Lower lobe of right lung (tissue), 2 donors: ENCODE measurements around the gene SLC25A45. TPM values are rescaled to one million over a fixed set of nuclear protein-coding genes. Genes with fewer than 3 reads are reported as not detected.

Source experiments
- ATAC-seq, 2 donors: fragments of 200-7000 bp; cut with Tn5 transposase; one replicate each; pipeline ENCODE4 v1.9.1; 2020 to 2022; ENCODE audit warnings: mild to moderate bottlenecking in 2 of 2, moderate library complexity in 2 of 2
- DNase-seq: peaks from one replicate; pipeline ENCODE4 v3.0.0-alpha.2; 2020
- H3K27ac ChIP-seq: fragments of 200-600 bp; one replicate; pipeline ENCODE4 v1.8.0; 2022
- H3K27me3 ChIP-seq: fragments of 200-600 bp; one replicate; pipeline ENCODE4 v1.8.0; 2022; ENCODE audit warnings: low read depth
- H3K36me3 ChIP-seq: fragments of 200-600 bp; one replicate; pipeline ENCODE4 v1.8.0; 2022; ENCODE audit warnings: mild to moderate bottlenecking
- H3K4me1 ChIP-seq: fragments of 200-600 bp; one replicate; pipeline ENCODE4 v1.8.0; 2022
- H3K4me3 ChIP-seq: fragments of 200-600 bp; one replicate; pipeline ENCODE4 v1.8.0; 2022; ENCODE audit warnings: mild to moderate bottlenecking
- H3K9me3 ChIP-seq: fragments of 200-600 bp; one replicate; pipeline ENCODE4 v1.8.0; 2022
- CTCF ChIP-seq: fragments of 200-600 bp; IDR thresholded peaks from one replicate; pipeline ENCODE4 v1.8.0; 2022; ENCODE audit warnings: antibody characterized with exemption, mild to moderate bottlenecking
- intact Hi-C: fragments of 100-400 bp; cut with DNase I; formaldehyde crosslinking; loops from one replicate; pipeline ENCODE4 v1.11.0; 2022
- total RNA-seq: library from RNA; stranded (reverse); fragmentation: NEBNext Ultra II Directional; extraction: Animal tissue kit (Norgen Biotek cat#: 25700); gene quantifications from one replicate; pipeline ENCODE4 v1.2.1, GENCODE V29; 2021
- donor health status: DM: no; HTN: yes; CAD: no; lungs with severe emphysema.

SLC25A45 gene
- total RNA-seq, 1 donor from 2014 or later = 13.0 TPM

DNA sequence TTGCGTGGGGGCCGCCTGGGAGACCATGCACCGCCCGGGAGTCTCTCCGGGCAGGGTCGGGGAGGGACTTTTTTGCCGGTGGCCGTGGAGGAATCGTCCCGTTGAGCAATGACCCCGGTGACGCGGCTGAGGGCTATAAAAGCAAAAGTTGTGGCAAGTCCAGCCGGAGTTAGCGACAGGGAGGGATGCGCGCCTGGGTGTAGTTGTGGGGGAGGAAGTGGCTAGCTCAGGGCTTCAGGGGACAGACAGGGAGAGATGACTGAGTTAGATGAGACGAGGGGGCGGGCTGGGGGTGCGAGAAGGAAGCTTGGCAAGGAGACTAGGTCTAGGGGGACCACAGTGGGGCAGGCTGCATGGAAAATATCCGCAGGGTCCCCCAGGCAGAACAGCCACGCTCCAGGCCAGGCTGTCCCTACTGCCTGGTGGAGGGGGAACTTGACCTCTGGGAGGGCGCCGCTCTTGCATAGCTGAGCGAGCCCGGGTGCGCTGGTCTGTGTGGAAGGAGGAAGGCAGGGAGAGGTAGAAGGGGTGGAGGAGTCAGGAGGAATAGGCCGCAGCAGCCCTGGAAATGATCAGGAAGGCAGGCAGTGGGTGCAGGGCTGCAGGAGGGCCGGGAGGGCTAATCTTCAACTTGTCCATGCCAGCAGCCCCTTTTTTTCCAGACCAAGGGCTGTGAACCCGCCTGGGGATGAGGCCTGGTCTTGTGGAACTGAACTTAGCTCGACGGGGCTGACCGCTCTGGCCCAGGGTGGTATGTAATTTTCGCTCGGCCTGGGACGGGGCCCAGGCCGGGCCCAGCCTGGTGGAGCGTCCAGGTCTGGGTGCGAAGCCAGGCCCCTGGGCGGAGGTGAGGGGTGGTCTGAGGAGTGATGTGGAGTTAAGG is 40.4 kb upstream of the SLC25A45 start, which contains the start of gene NEAT1:
NEAT1 (plus strand) TSS at position 166 of the 883 bp plus-strand sequence.
- peak; percentile 95 for DNase-seq
- H3K27ac ChIP-seq = peak within 1 kb of the TSS; percentile 100
- no peaks in the 10 kb centered on the region for H3K9me3 ChIP-seq
- H3K27me3 ChIP-seq = no peaks in the 10 kb centered on the region
- no peak for TF ChIP-seq CTCF
- intact Hi-C loops = no loop called here
- H3K4me3 ChIP-seq = peak within 1 kb of the TSS; percentile 91
- peaks cover 33% of the 10 kb centered on the region for H3K36me3 ChIP-seq
- ATAC-seq = peak; percentile 46 to 51
- H3K4me1 ChIP-seq = peaks cover 42% of the 10 kb centered on the region

DNA sequence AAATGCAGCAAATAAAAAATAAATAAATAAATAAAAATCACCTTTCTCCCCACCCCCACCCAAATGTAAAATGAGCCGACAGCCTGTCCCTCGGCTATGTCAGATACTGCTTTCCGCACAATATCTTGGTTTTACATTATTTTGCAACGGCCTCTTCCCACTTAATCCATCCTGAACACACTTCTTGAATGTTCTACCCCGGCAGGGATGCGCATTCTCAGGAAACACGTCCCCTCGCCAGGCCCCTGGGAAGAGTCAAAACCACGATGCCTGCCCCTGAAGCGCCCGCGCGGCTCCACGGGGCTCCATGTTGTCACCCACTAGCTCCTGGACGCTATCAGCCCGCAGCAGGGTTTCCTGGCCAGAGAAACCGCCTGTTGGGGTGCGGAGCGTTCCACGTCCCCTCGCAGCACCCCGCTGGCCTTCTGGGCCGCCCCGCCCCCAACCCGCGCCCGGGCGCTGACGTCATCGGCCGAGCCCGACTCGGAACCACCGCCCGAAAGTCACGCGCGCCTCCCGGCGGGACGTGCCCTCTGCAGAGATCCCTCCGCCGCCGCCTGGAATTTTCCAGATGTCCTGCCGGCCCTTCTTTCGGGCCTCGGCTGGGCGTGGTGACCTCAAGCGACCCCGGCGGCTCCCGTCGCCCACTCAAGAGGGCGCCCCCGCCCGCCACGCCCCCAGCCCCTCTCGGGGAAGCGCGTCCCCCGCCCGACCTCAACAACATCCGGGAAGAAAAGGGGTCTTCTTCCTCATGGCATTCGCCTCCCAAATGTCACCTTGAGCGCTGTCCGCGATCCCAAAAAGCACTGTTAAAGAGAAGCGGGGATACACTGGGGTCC is 39.6 kb upstream of the SLC25A45 start:
- no peaks in the 10 kb centered on the region for H3K27me3 ChIP-seq
- intact Hi-C loops = no loop called here
- no peaks in the 10 kb centered on the region for H3K9me3 ChIP-seq
- no peak for TF ChIP-seq CTCF
- H3K27ac ChIP-seq = peak overlapping the region; percentile 100
- peaks cover 24% of the 10 kb centered on the region for H3K36me3 ChIP-seq
- H3K4me3 ChIP-seq = peak overlapping the region; percentile 91
- ATAC-seq = peak; percentile 55 to 68
- peaks cover 44% of the 10 kb centered on the region for H3K4me1 ChIP-seq
- DNase-seq = peak; percentile 99

DNA sequence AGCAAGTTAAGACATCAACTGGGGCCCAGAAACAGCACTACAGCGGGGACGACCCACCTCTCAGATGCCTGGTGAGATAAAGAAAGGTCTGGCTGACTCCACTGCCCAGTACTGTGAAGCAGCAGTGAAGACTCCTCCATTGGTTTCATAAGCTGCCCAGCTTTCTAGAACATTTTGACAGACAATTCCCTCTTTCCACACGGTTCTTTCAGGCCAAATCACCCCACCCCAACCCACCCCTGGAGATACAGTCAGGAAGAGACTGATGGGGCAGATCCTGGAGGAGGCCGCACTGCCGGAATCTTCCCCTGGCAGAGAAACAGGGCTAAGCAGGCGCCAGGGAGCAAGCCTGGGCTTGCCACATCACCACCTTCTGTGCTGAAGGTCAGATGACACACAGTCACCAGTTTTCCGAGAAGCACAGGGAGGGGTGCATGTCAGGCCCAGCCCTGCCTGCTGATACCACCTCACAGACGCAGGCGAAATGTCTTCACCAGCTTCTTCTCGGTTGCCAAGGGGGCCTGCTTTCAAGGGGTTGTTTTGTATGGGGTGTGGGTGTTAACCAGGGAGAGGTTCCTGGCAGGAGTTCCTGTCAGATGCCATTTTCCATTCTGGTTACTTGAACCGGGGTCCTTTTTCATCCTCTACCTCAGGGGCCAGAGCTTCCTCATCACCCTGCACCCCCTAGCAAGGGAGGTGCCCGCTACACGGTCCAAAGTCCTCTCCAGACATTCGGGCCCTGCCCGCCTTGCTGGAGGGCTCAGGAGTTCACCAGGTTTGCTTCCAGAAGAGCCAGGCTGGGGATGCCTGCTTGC is 38.7 kb upstream of the SLC25A45 start:
- H3K27me3 ChIP-seq = no peaks in the 10 kb centered on the region
- H3K4me1 ChIP-seq = peaks cover 49% of the 10 kb centered on the region
- H3K9me3 ChIP-seq = no peaks in the 10 kb centered on the region
- H3K27ac ChIP-seq = peak overlapping the region; percentile 100
- H3K36me3 ChIP-seq = peaks cover 16% of the 10 kb centered on the region
- ATAC-seq (peak; percentile 46 to 58), DNase-seq (peak; percentile 95)
- intact Hi-C loops = no loop called here
- no peak for TF ChIP-seq CTCF
- H3K4me3 ChIP-seq = peak overlapping the region; percentile 91

DNA sequence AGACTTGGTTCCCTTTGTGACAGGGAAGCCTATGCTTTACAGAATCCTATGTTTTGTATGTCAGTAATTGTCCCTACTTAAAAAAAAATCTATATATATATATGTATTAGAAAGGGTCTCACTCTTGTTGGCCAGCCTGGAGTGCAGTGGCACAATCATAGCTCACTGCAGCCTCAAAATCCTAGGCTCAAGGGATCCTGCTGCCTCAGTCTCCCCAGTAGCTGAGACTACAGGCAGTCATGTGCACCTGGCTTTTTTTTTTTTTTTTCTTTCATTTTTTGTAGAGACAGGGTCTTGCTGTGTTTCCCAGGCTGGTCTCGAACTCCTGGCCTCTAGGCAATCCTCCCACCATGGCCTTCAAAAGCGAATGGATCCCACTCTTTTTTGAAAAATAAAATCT is 38.1 kb upstream of the SLC25A45 start:
- no peak for DNase-seq
- Histone ChIP-seq H3K4me3 (peak overlapping the region; percentile 91), H3K4me1 (peaks cover 55% of the 10 kb centered on the region)

More for the DNA sequence above, 38.1 kb upstream of the SLC25A45 start:
- TF ChIP-seq CTCF = no peak
- no peak for ATAC-seq
- intact Hi-C loops = no loop called here
- H3K36me3 ChIP-seq = peaks cover 9% of the 10 kb centered on the region
- no peaks in the 10 kb centered on the region for H3K27me3 ChIP-seq
- H3K9me3 ChIP-seq = no peaks in the 10 kb centered on the region
- peak overlapping the region; percentile 100 for H3K27ac ChIP-seq
